Measurements from ENCODE around the gene RGS14. TPM values are rescaled to one million over a fixed set of nuclear protein-coding genes. Genes with fewer than 3 reads are reported as not detected.
A peak's percentile ranks its signal among the peaks of the same experiment; 100 is the strongest.

Gene RGS14
- total and polyA plus RNA-seq, 7 experiments from 2014 or later = 32.9 to 196 (median 100) TPM

- peak overlapping the region; percentile 50 to 96 (median 90) for H3K27ac Mint-ChIP-seq
- ChIA-PET CTCF (interaction anchor here (0.6 to 6.0 kb wide), 15 partner anchors 9 to 134 kb away, joined by 3 to 75 read pairs (median 7); partner anchors contain the start of genes LMAN2, PDLIM7, RGS14 and SLC34A1), POLR2A (interaction anchor here (0.6 to 7.3 kb wide), 17 partner anchors 9 to 85 kb away, joined by 3 to 123 read pairs (median 3); partner anchors contain the start of genes GRK6, LMAN2, PRR7 and RGS14)
- H3K4me3 Mint-ChIP-seq = peak overlapping the region in 8 of 10 donors; percentile 12 to 75 (median 56)
- peaks cover 46 to 80% (median 69%) of the 10 kb centered on the region in 7 donors for H3K4me1 Mint-ChIP-seq
- peak overlapping the region; percentile 51 for H3K27ac ChIP-seq (ENCODE audit: low read depth, low read length)
- no peaks in the 10 kb centered on the region for H3K9me3 ChIP-seq (ENCODE audit: control insufficient read depth in 2 of 3, low read length in 3 of 3)
- no peaks in the 10 kb centered on the region for H3K27me3 ChIP-seq (ENCODE audit: control insufficient read depth in 2 of 2, insufficient read depth in 2 of 2, low read length in 2 of 2)
- ATAC-seq = no peak
- H3K36me3 ChIP-seq (ENCODE audit: control insufficient read depth in 2 of 3, insufficient read depth in 3 of 3, low read length in 3 of 3) = peaks cover 25 to 67% (median 26%) of the 10 kb centered on the region in 3 experiments
- no peaks in the 10 kb centered on the region for H3K27me3 Mint-ChIP-seq
- H3K9me3 Mint-ChIP-seq = no peaks in the 10 kb centered on the region
- no peak for DNase-seq
- no peak overlapping the region for H3K4me3 ChIP-seq (ENCODE audit: low read length)
- H3K4me1 ChIP-seq (ENCODE audit: control insufficient read depth in 2 of 2, insufficient read depth in 2 of 2, low read length in 2 of 2) = peaks cover 38 to 71% of the 10 kb centered on the region in 2 donors
- peaks cover 12 to 40% (median 18%) of the 10 kb centered on the region in 5 donors for H3K36me3 Mint-ChIP-seq
- intact Hi-C loops (cut with micrococcal nuclease) = loop anchor here (1.0 to 2.0 kb wide), 5 partner anchors 8 to 127 kb away; partner anchors contain the start of genes LMAN2 (in 1 of the 2) and PDLIM7 (in 1 of the 2)
These were observed 12.1 kb downstream of the RGS14 start for GRCh38 chr5:177369645-177370440.

GRCh38 chr5:177370488-177371119 is 12.9 kb downstream of the RGS14 start:
- peak overlapping the region; percentile 76 for H3K27ac ChIP-seq (ENCODE audit: low read depth, low read length)
- H3K9me3 ChIP-seq (ENCODE audit: control insufficient read depth in 2 of 3, low read length in 3 of 3) = no peaks in the 10 kb centered on the region
- CTCF ChIA-PET = interaction anchor here (0.5 to 6.0 kb wide), 17 partner anchors 8 to 1006 kb away, joined by 3 to 75 read pairs (median 7); partner anchors contain the start of genes LMAN2, RGS14 and SLC34A1
- H3K4me1 ChIP-seq (ENCODE audit: control insufficient read depth in 2 of 2, insufficient read depth in 2 of 2, low read length in 2 of 2) = peaks cover 36 to 73% of the 10 kb centered on the region in 2 donors
- Mint-ChIP-seq H3K4me3 (peak overlapping the region in 7 of 10 donors; percentile 20 to 79 (median 64)), H3K4me1 (peaks cover 51 to 80% (median 70%) of the 10 kb centered on the region in 7 donors), H3K9me3 (no peaks in the 10 kb centered on the region), H3K27me3 (no peaks in the 10 kb centered on the region), H3K36me3 (peaks cover 12 to 44% (median 18%) of the 10 kb centered on the region in 5 donors), H3K27ac (peak overlapping the region in 7 of 9 donors; percentile 33 to 94 (median 86))
- POLR2A ChIA-PET = interaction anchor here (0.7 to 7.3 kb wide), 17 partner anchors 12 to 84 kb away, joined by 3 to 123 read pairs (median 5); partner anchors contain the start of genes GRK6, LMAN2, PRR7 and RGS14
- intact Hi-C loops (cut with micrococcal nuclease) = loop anchor here (1.0 to 2.0 kb wide), 5 partner anchors 8 to 127 kb away; partner anchors contain the start of genes LMAN2 (in 1 of the 2) and PDLIM7 (in 1 of the 2)
- peak in 7 of 9 donors; percentile 36 to 74 (median 65) for DNase-seq
- peaks cover 24 to 64% (median 25%) of the 10 kb centered on the region in 3 experiments for H3K36me3 ChIP-seq (ENCODE audit: control insufficient read depth in 2 of 3, insufficient read depth in 3 of 3, low read length in 3 of 3)
- ATAC-seq = peak; percentile 90
- no peaks in the 10 kb centered on the region for H3K27me3 ChIP-seq (ENCODE audit: control insufficient read depth in 2 of 2, insufficient read depth in 2 of 2, low read length in 2 of 2)
- H3K4me3 ChIP-seq (ENCODE audit: low read length) = no peak overlapping the region

DNA sequence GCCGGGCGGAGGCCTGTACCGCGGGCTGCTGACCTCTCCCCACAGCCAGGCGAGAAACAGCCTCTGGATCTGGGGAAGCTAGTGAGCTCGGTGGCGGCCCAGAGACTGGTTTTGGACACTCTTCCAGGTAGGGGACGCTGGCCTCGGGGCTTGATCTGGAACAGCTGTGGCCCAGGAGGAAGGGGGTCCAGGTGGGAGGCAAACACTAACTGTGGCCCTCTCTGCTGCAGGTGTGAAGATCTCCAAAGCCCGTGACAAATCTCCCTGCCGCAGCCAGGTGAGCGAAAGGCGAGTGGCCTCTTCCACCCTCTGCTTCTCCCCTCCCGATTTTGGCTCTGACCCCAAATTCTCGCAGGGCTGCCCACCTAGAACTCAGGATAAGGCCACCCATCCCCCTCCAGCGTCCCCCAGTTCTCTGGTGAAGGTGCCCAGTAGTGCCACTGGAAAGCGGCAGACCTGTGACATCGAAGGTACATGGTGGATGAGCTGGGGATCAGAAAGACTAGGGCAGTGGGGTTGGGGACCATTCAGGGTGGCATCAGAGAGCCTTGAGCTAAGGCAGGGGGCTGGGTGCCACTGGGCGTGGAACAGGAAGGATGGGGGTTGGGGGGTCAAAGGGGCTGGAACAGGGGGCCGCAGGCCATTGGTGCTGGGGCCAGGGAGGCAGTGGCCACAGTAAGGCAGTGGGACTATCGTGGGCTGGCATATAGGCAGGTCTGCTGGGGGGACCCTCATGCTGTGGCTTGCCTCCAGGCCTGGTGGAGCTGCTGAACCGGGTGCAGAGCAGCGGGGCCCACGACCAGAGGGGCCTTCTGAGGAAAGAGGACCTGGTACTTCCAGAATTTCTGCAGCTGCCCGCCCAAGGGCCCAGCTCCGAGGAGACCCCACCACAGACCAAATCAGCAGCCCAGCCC is 13.7 kb downstream of the RGS14 start:
- Mint-ChIP-seq H3K27ac (peak overlapping the region; percentile 15 to 94 (median 86)), H3K4me1 (peaks cover 55 to 79% (median 72%) of the 10 kb centered on the region in 7 donors), H3K36me3 (peaks cover 12 to 40% (median 16%) of the 10 kb centered on the region in 5 donors), H3K27me3 (no peaks in the 10 kb centered on the region), H3K9me3 (no peaks in the 10 kb centered on the region), H3K4me3 (peak overlapping the region; percentile 27 to 86 (median 73))
- H3K4me3 ChIP-seq (ENCODE audit: low read length) = peak overlapping the region; percentile 43
- intact Hi-C loops (cut with micrococcal nuclease) = loop anchor here (1.0 to 2.0 kb wide), 4 partner anchors 14 to 59 kb away; partner anchors contain the start of genes LMAN2 (in 1 of the 2) and RGS14 (in 1 of the 2)
- ATAC-seq (no peak), DNase-seq (no peak)
- peaks cover 20 to 56% (median 23%) of the 10 kb centered on the region in 3 experiments for H3K36me3 ChIP-seq (ENCODE audit: control insufficient read depth in 2 of 3, insufficient read depth in 3 of 3, low read length in 3 of 3)
- POLR2A ChIA-PET = interaction anchor here (1.1 to 7.3 kb wide), 14 partner anchors 13 to 84 kb away, joined by 3 to 123 read pairs (median 9); partner anchors contain the start of genes GRK6, LMAN2, PRR7 and RGS14
- no peaks in the 10 kb centered on the region for H3K9me3 ChIP-seq (ENCODE audit: control insufficient read depth in 2 of 3, low read length in 3 of 3)
- H3K4me1 ChIP-seq (ENCODE audit: control insufficient read depth in 2 of 2, insufficient read depth in 2 of 2, low read length in 2 of 2) = peaks cover 36 to 69% of the 10 kb centered on the region in 2 donors
- H3K27me3 ChIP-seq (ENCODE audit: control insufficient read depth in 2 of 2, insufficient read depth in 2 of 2, low read length in 2 of 2) = no peaks in the 10 kb centered on the region
- H3K27ac ChIP-seq (ENCODE audit: low read depth, low read length) = peak overlapping the region; percentile 76
- CTCF ChIA-PET = interaction anchor here (0.5 to 6.0 kb wide), 19 partner anchors 7 to 1007 kb away, joined by 3 to 75 read pairs (median 7); partner anchors contain the start of genes LMAN2, RGS14 and SLC34A1

DNA sequence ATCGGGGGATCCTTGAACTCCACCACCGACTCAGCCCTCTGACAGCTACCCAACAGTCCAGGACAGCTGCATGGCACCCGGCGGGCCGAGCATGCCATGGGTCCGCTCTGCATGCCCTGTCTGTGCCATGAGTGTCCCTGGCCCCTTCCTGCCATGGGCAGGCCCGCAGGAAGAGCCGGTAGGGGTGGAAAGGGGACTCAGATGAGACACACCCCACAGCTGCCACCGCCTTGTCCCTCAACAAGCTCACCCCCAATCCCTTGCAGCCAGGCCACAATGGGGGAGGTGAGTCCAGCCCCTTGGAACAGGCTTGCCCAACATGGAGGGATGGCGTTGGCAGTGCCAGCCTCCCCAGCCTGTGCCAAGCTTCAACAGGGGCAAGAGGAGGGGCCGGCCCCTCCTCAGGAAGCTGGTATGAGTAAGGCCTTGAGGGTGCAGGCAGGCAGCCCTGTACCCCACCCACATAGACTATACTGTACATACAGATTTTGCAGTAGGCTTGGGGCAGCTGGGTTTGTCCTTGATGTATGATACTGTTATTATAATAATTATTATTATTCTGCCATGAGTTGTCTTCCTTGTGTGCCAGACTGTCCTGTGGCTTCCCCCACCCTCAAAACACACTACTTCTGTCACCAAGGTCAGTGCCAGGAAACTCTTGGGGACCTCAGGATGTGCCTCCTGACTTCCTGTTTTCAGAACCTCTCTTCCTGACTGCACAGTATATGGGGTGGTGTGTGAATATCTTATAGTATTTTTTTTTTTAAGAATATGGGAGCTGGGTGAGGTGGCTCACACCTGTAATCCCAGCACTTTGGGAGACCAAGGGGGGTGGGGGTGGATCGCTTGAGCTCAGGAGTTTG is 14.5 kb downstream of the RGS14 start:
- peak overlapping the region; percentile 76 for H3K27ac ChIP-seq (ENCODE audit: low read depth, low read length)
- Mint-ChIP-seq H3K36me3 (peaks cover 12 to 36% (median 14%) of the 10 kb centered on the region in 5 donors), H3K4me1 (peaks cover 55 to 83% (median 69%) of the 10 kb centered on the region in 7 donors), H3K4me3 (peak overlapping the region; percentile 64 to 86 (median 82)), H3K9me3 (no peaks in the 10 kb centered on the region), H3K27me3 (no peaks in the 10 kb centered on the region), H3K27ac (peak overlapping the region; percentile 40 to 95 (median 90))
- DNase-seq = peak in 1 of 9 donors; percentile 32
- H3K9me3 ChIP-seq (ENCODE audit: control insufficient read depth in 2 of 3, low read length in 3 of 3) = no peaks in the 10 kb centered on the region
- intact Hi-C loops (cut with micrococcal nuclease) = loop anchor here (1.0 to 2.0 kb wide), 3 partner anchors 15 to 60 kb away; partner anchors contain the start of gene RGS14 (in 1 of the 2)
- ChIA-PET POLR2A (interaction anchor here (0.6 to 7.3 kb wide), 15 partner anchors 12 to 83 kb away, joined by 3 to 123 read pairs (median 5); partner anchors contain the start of genes GRK6, LMAN2, PRR7 and RGS14), CTCF (interaction anchor here (0.7 to 6.0 kb wide), 13 partner anchors 8 to 94 kb away, joined by 3 to 75 read pairs (median 10); partner anchors contain the start of genes LMAN2, RGS14 and SLC34A1)
- H3K4me1 ChIP-seq (ENCODE audit: control insufficient read depth in 2 of 2, insufficient read depth in 2 of 2, low read length in 2 of 2) = peaks cover 36 to 75% of the 10 kb centered on the region in 2 donors
- no peaks in the 10 kb centered on the region for H3K27me3 ChIP-seq (ENCODE audit: control insufficient read depth in 2 of 2, insufficient read depth in 2 of 2, low read length in 2 of 2)
- H3K36me3 ChIP-seq (ENCODE audit: control insufficient read depth in 2 of 3, insufficient read depth in 3 of 3, low read length in 3 of 3) = peaks cover 16 to 47% (median 21%) of the 10 kb centered on the region in 3 experiments
- peak; percentile 39 for ATAC-seq
- peak overlapping the region; percentile 43 for H3K4me3 ChIP-seq (ENCODE audit: low read length)

Data from naive thymus-derived CD4-positive, alpha-beta T cell (primary cell).